SK-N-MC (cell line): ENCODE measurements around the gene TOR1AIP1.

ENCODE experiments used
- EZH2 ChIP-seq: fragments of 200-600 bp; sonication (generic); IDR thresholded peaks from one replicate; pipeline ENCODE4 v1.6.1; 2017; ENCODE audit warnings: antibody characterized with exemption
- POLR2AphosphoS5 ChIP-seq: IDR thresholded peaks from 2 replicates; pipeline ENCODE4 v1.6.1; 2012; ENCODE audit warnings: mild to moderate bottlenecking, low read depth, low read length, borderline replicate concordance

GRCh38 chr1:179883745-179884138 is 1.7 kb downstream of the TOR1AIP1 start:
- TF ChIP-seq EZH2, result no peak
- TF ChIP-seq POLR2AphosphoS5, result no peak
